IMR-90 (cell line): Measurements from ENCODE around the gene FNBP1. TPM values are rescaled to one million over a fixed set of nuclear protein-coding genes. Genes with fewer than 3 reads are reported as not detected.

ENCODE experiments used
- ATAC-seq: fragments of 200-7000 bp; cut with Tn5 transposase; 2 replicates; pipeline ENCODE4 v1.9.1; 2020; ENCODE audit warnings: low read depth, mild to moderate bottlenecking, moderate library complexity
- BruUV-seq: library from RNA; stranded (reverse); fragments of 400-500 nt; replicated peaks from 2 replicates; lab custom pipeline; 2021; lab: Mats Ljungman, UMichigan
- CTCF ChIA-PET: fragments of 300-600 bp; formaldehyde crosslinking; extraction: SDS; loops from one replicate; lab custom pipeline; 2021; ENCODE audit warnings: antibody characterized with exemption; lab: Yijun Ruan, JAX
- POLR2A ChIA-PET: fragments of 300-600 bp; sonication (Branson Sonifier 250); formaldehyde crosslinking; loops from one replicate; lab custom pipeline; 2022; ENCODE audit warnings: antibody characterized with exemption; ENCODE audit not compliant: unreplicated experiment; lab: Charles Lee
- DNase-seq: peaks from one replicate; pipeline ENCODE4 v3.0.0; 2013
- H2AFZ ChIP-seq: replicated peaks from 2 replicates; pipeline ENCODE3; 2013; ENCODE audit warnings: low read length, mild to moderate bottlenecking; ENCODE audit not compliant: poor library complexity
- H2AK5ac ChIP-seq: 2 replicates; pipeline ENCODE4 v1.6.1; 2013; ENCODE audit warnings: low read depth, low read length, inconsistent platforms
- H2AK9ac ChIP-seq: replicated peaks from 2 replicates; pipeline ENCODE3; 2013; ENCODE audit warnings: mild to moderate bottlenecking, low read depth, low read length, moderate library complexity; ENCODE audit not compliant: poor library complexity
- H2BK120ac ChIP-seq: 2 replicates; pipeline ENCODE4 v1.6.1; 2013; ENCODE audit warnings: low read depth, low read length, inconsistent platforms
- H2BK15ac ChIP-seq: 3 replicates; pipeline ENCODE4 v1.6.1; 2013; ENCODE audit warnings: low read depth, low read length, inconsistent platforms
- H2BK20ac ChIP-seq: 2 replicates; pipeline ENCODE4 v1.6.1; 2013; ENCODE audit warnings: low read depth, mild to moderate bottlenecking, inconsistent platforms, low read length, moderate library complexity
- H2BK5ac ChIP-seq: 2 replicates; pipeline ENCODE4 v1.6.1; 2013; ENCODE audit warnings: mild to moderate bottlenecking, low read depth, low read length, inconsistent platforms; ENCODE audit not compliant: poor library complexity, severe bottlenecking
- H3K14ac ChIP-seq: replicated peaks from 2 replicates; pipeline ENCODE4 v1.6.1; 2013; ENCODE audit warnings: low read depth, low read length, inconsistent platforms
- H3K18ac ChIP-seq: 2 replicates; pipeline ENCODE4 v1.6.1; 2013; ENCODE audit warnings: low read depth, low read length, control low read depth
- H3K23ac ChIP-seq: 2 replicates; pipeline ENCODE4 v1.6.1; 2013; ENCODE audit warnings: low read depth, low read length, inconsistent platforms
- H3K27ac ChIP-seq: 2 replicates; pipeline ENCODE4 v1.5.1; 2013; ENCODE audit warnings: mild to moderate bottlenecking, control low read depth, low read length; ENCODE audit not compliant: insufficient read depth
- H3K27me3 ChIP-seq: 2 replicates; pipeline ENCODE4 v1.6.1; 2013; ENCODE audit warnings: low read length; ENCODE audit not compliant: control insufficient read depth, insufficient read depth
- H3K36me3 ChIP-seq: 2 replicates; pipeline ENCODE4 v1.6.1; 2013; ENCODE audit warnings: low read length, mixed read lengths; ENCODE audit not compliant: control insufficient read depth, insufficient read depth
- H3K4ac ChIP-seq: 2 replicates; pipeline ENCODE4 v1.6.1; 2013; ENCODE audit warnings: low read depth, low read length, inconsistent platforms
- H3K4me1 ChIP-seq: 2 replicates; pipeline ENCODE4 v1.6.1; 2013; ENCODE audit warnings: low read length, mixed read lengths; ENCODE audit not compliant: control insufficient read depth, insufficient read depth
- H3K4me2 ChIP-seq: 2 replicates; pipeline ENCODE4 v1.6.1; 2013; ENCODE audit warnings: low read depth, mild to moderate bottlenecking, control low read depth, low read length, moderate library complexity
- H3K4me3 ChIP-seq: 2 replicates; pipeline ENCODE4 v1.5.1; 2013; ENCODE audit warnings: low read depth, mild to moderate bottlenecking, control low read depth, low read length, moderate library complexity; ENCODE audit not compliant: insufficient read depth
- H3K56ac ChIP-seq: 2 replicates; pipeline ENCODE4 v1.6.1; 2013; ENCODE audit warnings: low read length, inconsistent platforms; ENCODE audit not compliant: insufficient read depth; ENCODE audit errors: extremely low read depth
- H3K79me1 ChIP-seq, 2 experiments: 2 replicates each; pipeline ENCODE4 v1.6.1; 2013; ENCODE audit warnings: low read length in 2 of 2, inconsistent platforms in 1 of 2, low read depth in 1 of 2
- H3K9ac ChIP-seq: 2 replicates; pipeline ENCODE4 v1.6.1; 2013; ENCODE audit warnings: low read depth, low read length, control low read depth
- H3K9me1 ChIP-seq: 2 replicates; pipeline ENCODE4 v1.6.1; 2013; ENCODE audit warnings: low read length, inconsistent platforms; ENCODE audit not compliant: insufficient read depth
- H3K9me3 ChIP-seq: 2 replicates; pipeline ENCODE4 v1.6.1; 2013; ENCODE audit warnings: low read length; ENCODE audit not compliant: control insufficient read depth, insufficient read depth
- H4K20me1 ChIP-seq: 2 replicates; pipeline ENCODE4 v1.6.1; 2013; ENCODE audit warnings: low read length, inconsistent platforms; ENCODE audit not compliant: insufficient read depth
- H4K5ac ChIP-seq: 2 replicates; pipeline ENCODE4 v1.6.1; 2013; ENCODE audit warnings: mild to moderate bottlenecking, low read depth, low read length, control low read depth
- H4K8ac ChIP-seq, 2 experiments: 2 replicates each; pipeline ENCODE4 v1.6.1; 2013; ENCODE audit warnings: low read depth in 2 of 2, low read length in 2 of 2, control low read depth in 1 of 2, inconsistent platforms in 1 of 2
- H4K91ac ChIP-seq: 2 replicates; pipeline ENCODE4 v1.6.1; 2013; ENCODE audit warnings: low read depth, low read length, inconsistent platforms; ENCODE audit not compliant: insufficient read depth
- BHLHE40 ChIP-seq: fragments of 150-350 bp; IDR thresholded peaks from 2 replicates; pipeline ENCODE4 v1.6.1; 2016; ENCODE audit warnings: mild to moderate bottlenecking, low read depth, low read length
- CEBPB ChIP-seq: IDR thresholded peaks from 2 replicates; pipeline ENCODE4 v1.6.1; 2012; ENCODE audit warnings: low read depth, low read length, improper control_type of control experiment
- CHD1 ChIP-seq: IDR thresholded peaks from 2 replicates; pipeline ENCODE4 v1.6.1; 2012; ENCODE audit warnings: low read depth, low read length, improper control_type of control experiment
- CTCF ChIP-seq: conservative IDR thresholded peaks from 2 replicates; pipeline ENCODE4 v1.5.1; 2012; ENCODE audit warnings: mild to moderate bottlenecking, low read depth, low read length, improper control_type of control experiment
- FOS ChIP-seq: fragments of 150-350 bp; IDR thresholded peaks from 2 replicates; pipeline ENCODE4 v1.6.1; 2016; ENCODE audit warnings: low read depth, low read length
- MAFK ChIP-seq: IDR thresholded peaks from 2 replicates; pipeline ENCODE4 v1.6.1; 2012; ENCODE audit warnings: low read depth, low read length, improper control_type of control experiment
- MAZ ChIP-seq: IDR thresholded peaks from 2 replicates; pipeline ENCODE4 v1.6.1; 2012; ENCODE audit warnings: low read depth, mild to moderate bottlenecking, low read length, improper control_type of control experiment, moderate library complexity, borderline replicate concordance
- MXI1 ChIP-seq: IDR thresholded peaks from 2 replicates; pipeline ENCODE4 v1.6.1; 2012; ENCODE audit warnings: low read depth, mild to moderate bottlenecking, low read length, moderate library complexity, borderline replicate concordance
- NFE2L2 ChIP-seq: fragments of 150-350 bp; IDR thresholded peaks from 2 replicates; pipeline ENCODE4 v1.6.1; 2016; ENCODE audit warnings: low read depth, mild to moderate bottlenecking, low read length
- POLR2A ChIP-seq: IDR thresholded peaks from 2 replicates; pipeline ENCODE4 v1.6.1; 2012; ENCODE audit warnings: mild to moderate bottlenecking, low read depth, low read length
- RAD21 ChIP-seq: IDR thresholded peaks from 2 replicates; pipeline ENCODE4 v1.6.1; 2012; ENCODE audit warnings: low read length, improper control_type of control experiment
- RCOR1 ChIP-seq: IDR thresholded peaks from 2 replicates; pipeline ENCODE4 v1.6.1; 2012; ENCODE audit warnings: mild to moderate bottlenecking, low read length, improper control_type of control experiment; ENCODE audit not compliant: insufficient replicate concordance
- RFX5 ChIP-seq: IDR thresholded peaks from 2 replicates; pipeline ENCODE4 v1.8.0; 2012; ENCODE audit warnings: low read depth, mild to moderate bottlenecking, low read length, moderate library complexity
- SMC3 ChIP-seq: fragments of 150-350 bp; IDR thresholded peaks from 2 replicates; pipeline ENCODE4 v1.6.1; 2016; ENCODE audit warnings: low read depth, mild to moderate bottlenecking, antibody characterized with exemption, low read length, moderate library complexity
- USF2 ChIP-seq: fragments of 150-350 bp; IDR thresholded peaks from 2 replicates; pipeline ENCODE4 v1.6.1; 2017; ENCODE audit warnings: mild to moderate bottlenecking, antibody characterized with exemption, low read length, low read depth
- WGBS, 2 experiments: methylation state at CpG; one replicate each; pipeline versions ENCODE4 v1.1.5 to v1.1.7; 2013; ENCODE audit warnings: missing lambda C conversion rate in 2 of 2; ENCODE audit not compliant: insufficient read length in 1 of 2; ENCODE audit errors: extremely low coverage in 2 of 2; 5-methylcytosine and 5-hydroxymethylcytosine counted together
- dilution Hi-C: fragments of 300-500 bp; cut with HindIII; formaldehyde crosslinking; loops from one replicate; pipeline ENCODE4 v1.14.3; 2018; ENCODE audit warnings: low sequenced_read_pairs; ENCODE audit not compliant: unreplicated experiment
- in situ Hi-C: fragments of 300-500 bp; cut with MboI; formaldehyde crosslinking; loops from 3 replicates; pipeline ENCODE4 v1.14.3; 2019; ENCODE audit warnings: low sequenced_read_pairs, inconsistent platforms, mixed read lengths
- intact Hi-C: fragments of 100-400 bp; cut with micrococcal nuclease; formaldehyde crosslinking; loops from 2 replicates; pipeline ENCODE4 v1.10.0; 2022
- polyA plus RNA-seq, 3 experiments: library from polyadenylated mRNA; depleted of rRNA; stranded (reverse); fragments of >200 nt; gene quantifications; 2 replicates each; pipeline ENCODE4 v1.2.3, GENCODE V29; 2012; ENCODE audit warnings: low replicate concordance in 1 of 3
- total RNA-seq: library from RNA; depleted of rRNA; stranded (reverse); fragments of >200 nt; gene quantifications from 2 replicates; pipeline ENCODE4 v1.2.3, GENCODE V29; 2012
- TF ChIP-seq, protein P1 (sequence below): fragments of 150-350 bp; IDR thresholded peaks from 2 replicates; pipeline ENCODE4 v1.6.1; 2016; ENCODE audit warnings: low read depth, mild to moderate bottlenecking, low read length, moderate library complexity, borderline replicate concordance

The FNBP1 gene
- total and polyA plus RNA-seq, 2 of the 4 experiments (the other 2 are of a cell fraction) = 10.3 to 15.4 TPM

DNA sequence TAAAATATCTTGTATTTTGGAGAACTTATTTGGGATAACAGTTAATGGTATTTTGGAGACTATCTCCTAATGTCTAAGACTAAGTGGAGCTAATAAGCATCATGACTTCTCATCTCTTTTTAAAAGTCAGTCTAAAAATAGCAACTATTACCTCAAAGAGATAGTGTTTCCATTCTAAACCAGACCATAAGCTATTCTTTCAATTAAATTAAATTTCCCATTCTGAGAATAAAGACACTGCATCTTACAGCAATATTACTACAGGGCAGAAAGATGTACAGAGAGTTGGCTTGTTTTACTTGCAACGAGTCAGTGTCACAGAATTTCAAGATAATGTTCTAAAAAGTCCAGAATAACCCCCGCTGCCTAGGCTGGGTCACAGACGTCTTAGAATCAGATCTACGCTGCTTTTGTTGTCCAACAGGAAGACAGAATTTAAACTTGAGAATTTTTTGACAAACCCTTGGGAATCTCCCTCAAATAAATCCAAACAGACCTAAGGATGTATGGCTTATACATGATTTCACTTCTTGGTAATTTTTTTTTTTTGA, 108.9 kb downstream of the FNBP1 start:
- H3K4ac ChIP-seq = peak overlapping the region; percentile 35; the same call in 1 of the 2 replicates
- TF ChIP-seq MAZ (no peak), FOS (no peak), CEBPB (no peak), POLR2A (no peak), RFX5 (no peak), CTCF (no peak), RCOR1 (no peak), SMC3 (no peak), MAFK (no peak), MXI1 (no peak), RAD21 (no peak), NFE2L2 (no peak), CHD1 (no peak), USF2 (no peak), BHLHE40 (no peak)
- TF ChIP-seq, protein P1, sequence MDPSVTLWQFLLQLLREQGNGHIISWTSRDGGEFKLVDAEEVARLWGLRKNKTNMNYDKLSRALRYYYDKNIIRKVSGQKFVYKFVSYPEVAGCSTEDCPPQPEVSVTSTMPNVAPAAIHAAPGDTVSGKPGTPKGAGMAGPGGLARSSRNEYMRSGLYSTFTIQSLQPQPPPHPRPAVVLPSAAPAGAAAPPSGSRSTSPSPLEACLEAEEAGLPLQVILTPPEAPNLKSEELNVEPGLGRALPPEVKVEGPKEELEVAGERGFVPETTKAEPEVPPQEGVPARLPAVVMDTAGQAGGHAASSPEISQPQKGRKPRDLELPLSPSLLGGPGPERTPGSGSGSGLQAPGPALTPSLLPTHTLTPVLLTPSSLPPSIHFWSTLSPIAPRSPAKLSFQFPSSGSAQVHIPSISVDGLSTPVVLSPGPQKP = no peak

More for the DNA sequence above, 108.9 kb downstream of the FNBP1 start:
- POLR2A ChIA-PET = interaction anchor here (0.5 kb wide), 1 partner anchor 16 kb away, joined by 5 read pairs; no protein-coding TSS in a partner anchor
- Histone ChIP-seq H3K18ac (no peak overlapping the region), H3K14ac (no peak overlapping the region; the same call in 1 of the 2 replicates), H3K36me3 (0 out of 2 replicates have a peak, but pooled peaks cover 3% of the 10 kb centered on the region), H3K4me2 (no peak overlapping the region; the same call in 1 of the 2 replicates), H4K5ac (no peak overlapping the region), H3K9me1 (peaks cover 6% of the 10 kb centered on the region; the same call in 1 of the 2 replicates), H3K27me3 (no peaks in the 10 kb centered on the region), H4K91ac (no peak overlapping the region), H2AFZ (no peak overlapping the region), H2AK5ac (no peak overlapping the region), H2BK120ac (no peak overlapping the region), H3K4me3 (no peak overlapping the region), H4K8ac (no peak overlapping the region), H2BK5ac (no peak overlapping the region), H3K56ac (no peak overlapping the region), H3K27ac (no peak overlapping the region), H3K9ac (no peak overlapping the region), H2BK20ac (no peak overlapping the region), H2BK15ac (no peak overlapping the region), H3K79me1 (0 out of 4 replicates have a peak, but pooled peaks cover 0 to 7% of the 10 kb centered on the region in 2 experiments), H3K9me3 (no peaks in the 10 kb centered on the region), H2AK9ac (no peak overlapping the region), H4K20me1 (no peaks in the 10 kb centered on the region), H3K4me1 (peaks cover 26% of the 10 kb centered on the region), H3K23ac (no peak overlapping the region)
- ATAC-seq (no peak), DNase-seq (peak; percentile 14)
- dilution Hi-C loops (no loop called here), intact Hi-C loops (loop anchor here (5.0 kb wide), 1 partner anchor 108 kb away; the partner anchor contains the start of gene FNBP1), in situ Hi-C loops (no loop called here)
- 60% methylated on average over 1 of the region's 4 CpGs; no CpG with 5 or more reads in 1 of the 2 experiments for WGBS, 2 experiments
- no TSS peak for BruUV-seq
- CTCF ChIA-PET = no interaction called here
